Ectodermal cell (in vitro differentiated cells): ENCODE results near the gene CRYGS.
"Not testable (repeated sequence)": the region's sequence is repeated elsewhere in the genome, so short reads cannot be mapped to it uniquely, and the experiment has no call there.

Experiments used
- H3K27ac ChIP-seq: 2 replicates; pipeline ENCODE4 v1.7.0; 2013; ENCODE audit warnings: mild to moderate bottlenecking, low read depth, low read length; ENCODE audit not compliant: insufficient read depth, poor library complexity, severe bottlenecking
- H3K27me3 ChIP-seq: 2 replicates; pipeline ENCODE4 v1.7.0; 2013; ENCODE audit warnings: mild to moderate bottlenecking, low read length; ENCODE audit not compliant: insufficient read depth, control insufficient read depth, poor library complexity, severe bottlenecking
- H3K36me3 ChIP-seq: one replicate; pipeline ENCODE4 v1.7.0; 2013; ENCODE audit warnings: low read length; ENCODE audit not compliant: control insufficient read depth, insufficient read depth
- H3K4me1 ChIP-seq: one replicate; pipeline ENCODE4 v1.7.0; 2013; ENCODE audit warnings: low read length; ENCODE audit not compliant: control insufficient read depth, insufficient read depth
- H3K4me3 ChIP-seq: 2 replicates; pipeline ENCODE4 v1.7.0; 2013; ENCODE audit warnings: low read depth, low read length, control low read depth; ENCODE audit not compliant: insufficient read depth
- H3K9me3 ChIP-seq: 2 replicates; pipeline ENCODE4 v1.7.0; 2013; ENCODE audit warnings: mild to moderate bottlenecking, low read length, moderate library complexity; ENCODE audit not compliant: control insufficient read depth
- WGBS, 2 experiments: methylation state at CpG; one replicate each; pipeline ENCODE4 v1.1.7; 2013; ENCODE audit warnings: missing lambda C conversion rate in 2 of 2; 5-methylcytosine and 5-hydroxymethylcytosine counted together

The CRYGS gene

DNA sequence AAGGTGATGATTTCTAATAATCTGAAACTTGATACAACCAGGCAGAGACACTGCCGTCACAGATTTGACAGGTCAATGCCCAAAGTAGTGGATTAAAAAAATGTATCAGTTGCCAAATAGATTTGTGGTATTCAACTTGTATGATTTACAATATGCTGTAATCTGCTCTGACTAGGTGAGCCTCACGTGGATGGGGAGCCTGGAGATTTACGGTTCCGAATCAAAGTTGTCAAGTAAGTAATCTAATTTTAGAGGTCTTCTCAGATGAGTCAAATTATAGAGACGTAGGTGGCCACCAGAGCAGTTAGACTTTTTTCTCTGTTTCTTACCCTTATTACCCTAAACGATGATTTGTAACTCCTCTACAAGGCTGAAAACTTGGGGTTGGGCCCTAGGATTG lies 38.4 kb upstream of the CRYGS start:
- Histone ChIP-seq H3K27ac (no peak overlapping the region), H3K4me3 (no peak overlapping the region), H3K4me1 (no peaks in the 10 kb centered on the region), H3K9me3 (no peaks in the 10 kb centered on the region), H3K27me3 (no peaks in the 10 kb centered on the region), H3K36me3 (peaks cover 27% of the 10 kb centered on the region)
- 95 to 96% methylated on average over 6 of the region's 6 CpGs for WGBS, 2 experiments

DNA sequence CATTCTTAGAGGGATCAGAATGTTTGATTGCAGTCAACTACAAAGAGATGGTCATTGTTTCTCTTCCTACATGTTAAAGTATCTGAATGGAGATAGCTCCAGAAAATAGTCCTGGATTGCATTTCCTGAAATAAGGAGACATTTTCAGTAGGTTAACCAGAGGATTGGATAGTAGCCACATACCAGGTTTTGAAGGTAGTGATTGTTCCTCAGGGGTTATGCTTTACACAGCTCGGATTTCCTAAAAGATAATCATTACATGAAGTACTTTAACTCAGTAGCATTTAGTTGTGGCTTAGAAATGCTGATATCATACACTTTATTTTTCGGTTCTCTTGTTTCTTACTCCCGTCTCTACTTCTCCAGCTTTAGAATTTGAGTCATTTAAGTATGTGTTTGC lies 36.6 kb upstream of the CRYGS start:
- 98% methylated on average over 3 of the region's 3 CpGs; no CpG with 5 or more reads in 1 of the 2 experiments for WGBS, 2 experiments
- H3K27me3 ChIP-seq, result no peaks in the 10 kb centered on the region
- no peaks in the 10 kb centered on the region for H3K9me3 ChIP-seq
- no peak overlapping the region for H3K27ac ChIP-seq
- no peak overlapping the region for H3K4me3 ChIP-seq
- peaks cover 33% of the 10 kb centered on the region for H3K36me3 ChIP-seq
- H3K4me1 ChIP-seq, result no peaks in the 10 kb centered on the region

DNA sequence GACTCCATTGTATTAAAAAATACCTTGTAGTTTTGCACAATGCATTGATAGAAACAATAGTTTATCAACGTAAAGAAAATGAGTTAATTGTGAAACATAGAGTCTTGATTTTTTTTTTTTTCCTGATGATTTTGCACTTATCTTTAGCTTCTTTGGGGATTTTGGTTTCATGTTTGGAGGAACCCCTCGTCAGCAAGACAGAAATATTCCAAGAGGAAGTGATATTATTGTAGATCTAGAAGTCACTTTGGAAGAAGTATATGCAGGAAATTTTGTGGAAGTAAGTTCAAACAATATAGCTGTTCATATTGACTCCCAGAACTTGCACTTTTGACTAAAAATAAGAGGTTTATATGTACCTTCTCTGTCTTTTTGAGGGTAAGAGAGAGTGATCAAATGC lies 33.3 kb upstream of the CRYGS start:
- H3K4me3 ChIP-seq, result no peak overlapping the region
- H3K36me3 ChIP-seq, result peaks cover 20% of the 10 kb centered on the region
- H3K27ac ChIP-seq, result no peak overlapping the region
- H3K27me3 ChIP-seq, result no peaks in the 10 kb centered on the region
- 88 to 91% methylated on average over 2 of the region's 2 CpGs for WGBS, 2 experiments
- no peaks in the 10 kb centered on the region for H3K9me3 ChIP-seq
- H3K4me1 ChIP-seq, result no peaks in the 10 kb centered on the region

DNA sequence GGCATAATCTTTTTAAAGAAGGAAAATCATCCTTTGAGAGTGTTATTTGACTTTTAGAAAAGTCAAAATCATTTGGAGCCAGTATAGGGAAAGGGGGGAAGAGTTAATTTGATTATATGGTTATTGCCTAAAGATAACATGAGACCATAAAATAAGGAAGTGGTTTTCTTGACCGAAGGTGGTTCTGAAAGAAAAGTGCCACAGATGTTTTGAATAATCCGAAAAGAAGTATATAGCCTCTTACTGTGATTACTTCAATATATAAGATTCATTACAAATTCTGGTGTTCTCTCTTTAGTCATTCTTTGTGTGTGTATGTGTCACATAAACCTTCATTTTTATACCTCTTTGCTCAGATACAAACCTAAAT lies 27.4 kb upstream of the CRYGS start:
- H3K4me3 ChIP-seq, result peak overlapping the region; percentile 83
- WGBS, 2 experiments, result 78 to 90% methylated on average over 1 of the region's 2 CpGs
- H3K4me1 ChIP-seq, result no peaks in the 10 kb centered on the region
- H3K9me3 ChIP-seq, result no peaks in the 10 kb centered on the region
- no peak overlapping the region for H3K27ac ChIP-seq
- H3K36me3 ChIP-seq, result peaks cover 8% of the 10 kb centered on the region
- H3K27me3 ChIP-seq, result no peaks in the 10 kb centered on the region

- Histone ChIP-seq H3K4me3 (peak overlapping the region; percentile 83), H3K36me3 (peaks cover 8% of the 10 kb centered on the region), H3K27me3 (no peaks in the 10 kb centered on the region), H3K27ac (no peak overlapping the region), H3K4me1 (no peaks in the 10 kb centered on the region), H3K9me3 (no peaks in the 10 kb centered on the region)
- 14 to 16% methylated on average over 21 of the region's 21 CpGs for WGBS, 2 experiments
Observed at GRCh38 chr3:186570941-186571643, 26.9 kb upstream of the CRYGS start.

DNA sequence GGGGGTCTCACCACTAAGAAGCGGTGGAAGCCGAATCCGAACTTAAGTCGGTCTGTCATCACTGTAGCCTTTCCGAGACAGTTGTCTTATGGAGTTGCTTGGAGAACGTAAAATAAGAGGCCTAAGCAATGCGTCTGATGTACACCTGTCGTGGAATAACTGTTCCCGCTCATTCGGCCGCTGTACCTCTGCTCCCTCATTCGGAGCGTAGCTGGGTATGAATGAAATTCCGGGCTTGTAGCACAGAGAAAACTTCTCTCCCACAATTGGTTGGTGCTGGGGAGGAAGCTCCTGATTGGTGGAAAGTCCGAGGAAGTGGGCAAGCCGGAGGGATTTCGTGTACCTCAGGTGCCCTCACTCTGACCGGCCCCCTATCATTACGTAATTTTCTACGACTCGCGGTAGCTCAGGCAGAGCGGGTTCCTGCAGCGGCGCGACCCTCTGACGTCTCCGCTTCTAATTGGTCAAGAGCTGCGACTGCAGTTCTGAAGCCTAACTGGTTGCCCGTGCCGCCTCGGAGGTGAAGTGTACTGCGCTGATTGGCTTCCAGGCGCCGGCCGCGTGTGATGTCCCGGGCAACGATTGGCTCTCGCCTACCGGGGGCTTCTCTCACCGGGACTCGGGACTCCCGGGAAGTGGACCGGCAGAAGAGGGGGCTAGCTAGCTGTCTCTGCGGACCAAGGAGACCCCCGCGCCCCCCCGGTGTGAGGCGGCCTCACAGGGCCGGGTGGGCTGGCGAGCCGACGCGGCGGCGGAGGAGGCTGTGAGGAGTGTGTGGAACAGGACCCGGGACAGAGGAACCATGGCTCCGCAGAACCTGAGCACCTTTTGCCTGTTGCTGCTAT lies 26.1 kb upstream of the CRYGS start, which contains the start of gene DNAJB11:
TSS of gene DNAJB11 (plus strand) at position 625 of the 845 bp plus-strand sequence. CDS start at position 803, 178 bp downstream.
- peaks cover 8% of the 10 kb centered on the region for H3K36me3 ChIP-seq
- peak within 1 kb of the TSS; percentile 83 for H3K4me3 ChIP-seq
- H3K9me3 ChIP-seq, result no peaks in the 10 kb centered on the region
- no peaks in the 10 kb centered on the region for H3K4me1 ChIP-seq
- H3K27ac ChIP-seq, result peak within 1 kb of the TSS; percentile 1
- 1% methylated on average over 59 of the region's 59 CpGs for WGBS, 2 experiments
- H3K27me3 ChIP-seq, result no peaks in the 10 kb centered on the region

GRCh38 chr3:186569779-186570095 lies 25.6 kb upstream of the CRYGS start:
- H3K4me3 ChIP-seq, result peak overlapping the region; percentile 83
- H3K36me3 ChIP-seq, result peaks cover 5% of the 10 kb centered on the region
- peak overlapping the region; percentile 1 for H3K27ac ChIP-seq
- H3K9me3 ChIP-seq, result no peaks in the 10 kb centered on the region
- H3K27me3 ChIP-seq, result no peaks in the 10 kb centered on the region
- no peaks in the 10 kb centered on the region for H3K4me1 ChIP-seq
- 12 to 13% methylated on average over 7 of the region's 7 CpGs for WGBS, 2 experiments

DNA sequence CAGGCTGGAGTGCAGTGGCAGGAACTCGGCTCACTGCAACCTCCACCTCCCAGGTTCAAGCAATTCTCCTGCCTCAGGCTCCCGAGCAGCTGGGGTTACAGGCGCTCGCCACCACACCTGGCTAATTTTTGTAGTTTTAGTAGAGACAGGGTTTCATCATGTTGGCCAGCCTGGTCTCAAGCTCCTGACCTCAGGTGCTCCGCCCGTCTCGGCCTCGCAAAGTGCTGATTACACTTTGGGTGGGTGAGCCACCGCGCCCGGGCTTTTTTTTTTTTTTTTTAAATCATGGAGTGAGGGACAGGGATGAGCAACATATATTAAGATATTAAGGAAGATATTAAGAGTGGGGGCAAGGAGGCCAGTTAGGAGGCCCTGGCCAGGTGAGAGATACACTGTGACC lies 25.2 kb upstream of the CRYGS start:
- H3K27me3 ChIP-seq, H3K4me1 ChIP-seq, H3K27ac ChIP-seq, H3K36me3 ChIP-seq, H3K9me3 ChIP-seq: not testable (repeated sequence)
- H3K4me3 ChIP-seq, result peak overlapping the region; percentile 83
- WGBS, 2 experiments, result 84 to 88% methylated on average over 11 of the region's 11 CpGs

- 1% methylated on average over 66 of the region's 66 CpGs for WGBS, 2 experiments
Observed at GRCh38 chr3:186567072-186567921, 23.1 kb upstream of the CRYGS start, which contains the start of gene TBCCD1. TSS of gene TBCCD1 (minus strand) at chr3:186567339. CDS start at chr3:186564329, 3,010 bp downstream.

DNA sequence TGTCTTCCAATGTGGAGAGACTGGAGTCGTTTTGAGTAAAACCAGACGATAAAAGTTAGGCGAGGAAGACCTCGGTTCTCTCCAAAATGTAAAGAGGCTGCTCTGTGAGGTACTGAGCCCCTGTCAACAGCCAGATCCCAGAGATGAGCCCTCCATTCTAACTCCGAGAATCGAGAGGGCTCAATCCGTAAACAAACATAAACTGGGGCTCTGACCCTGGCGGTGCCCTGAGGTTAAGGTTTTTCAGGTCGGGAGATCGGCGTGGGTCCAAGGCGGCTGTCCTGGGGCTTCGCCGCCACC lies 22.5 kb upstream of the CRYGS start:
- whole genome bisulfite sequencing, 2 experiments, result 1% methylated on average over 14 of the region's 14 CpGs
- peak overlapping the region; percentile 83 for H3K4me3 ChIP-seq

More at GRCh38 chr3:186567072-186567921, 23.1 kb upstream of the CRYGS start, which contains the start of gene TBCCD1:
- H3K4me3 ChIP-seq, result peak within 1 kb of the TSS; percentile 83
- H3K27ac ChIP-seq, result no peak within 1 kb of the TSS
- no peaks in the 10 kb centered on the region for H3K4me1 ChIP-seq
- H3K9me3 ChIP-seq, result no peaks in the 10 kb centered on the region
- peaks cover 1% of the 10 kb centered on the region for H3K36me3 ChIP-seq
- no peaks in the 10 kb centered on the region for H3K27me3 ChIP-seq

More for the DNA sequence above, 22.5 kb upstream of the CRYGS start:
- Histone ChIP-seq H3K27ac (no peak overlapping the region), H3K9me3 (no peaks in the 10 kb centered on the region), H3K27me3 (no peaks in the 10 kb centered on the region), H3K4me1 (no peaks in the 10 kb centered on the region), H3K36me3 (no peaks in the 10 kb centered on the region)
